ENCODE results near the gene GPR143. TPM values are rescaled to one million over a fixed set of nuclear protein-coding genes. Genes with fewer than 3 reads are reported as not detected.

GPR143 gene
- total and polyA plus RNA-seq, 9 of the 15 experiments (the other 6 are each of a cell fraction or from before 2014, with no cell fraction given), result not detected

DNA sequence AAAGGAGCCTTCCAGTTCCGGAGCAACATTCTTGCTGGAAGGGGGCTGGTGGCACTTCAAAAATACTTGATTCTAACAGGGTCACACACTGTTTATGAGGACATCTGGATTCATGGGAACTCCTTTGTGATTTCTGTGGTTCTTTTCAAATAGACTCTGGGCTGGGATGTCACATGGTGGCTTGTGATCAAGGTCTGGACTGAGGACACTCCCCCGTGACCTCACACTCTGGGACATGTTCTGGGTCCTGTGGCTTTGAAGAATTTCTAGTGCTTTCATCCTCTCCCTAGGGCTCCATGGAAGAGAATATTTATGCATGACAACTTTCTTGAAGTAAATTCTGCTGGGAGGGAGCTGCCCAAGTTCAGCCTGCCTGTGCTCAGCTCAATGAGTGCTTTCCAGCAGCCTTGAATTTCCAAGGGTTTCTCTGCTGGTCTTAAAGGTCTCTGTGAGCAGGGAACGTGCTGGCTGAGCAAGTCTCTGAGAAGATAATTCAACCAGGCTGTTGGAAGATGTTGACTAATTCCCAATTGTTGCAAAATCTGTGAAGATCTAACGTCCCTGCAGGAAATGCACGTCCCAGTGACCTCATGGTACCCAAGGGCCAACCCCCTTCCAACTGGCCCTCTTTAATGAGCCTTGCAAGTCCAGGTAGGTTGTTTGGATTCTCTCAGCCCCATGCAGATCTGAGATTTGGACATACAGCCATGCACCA is 36.3 kb downstream of the GPR143 start:
- no peak for TF ChIP-seq RFX7 (CRISPR knock-in tag; IDR thresholded peaks at IDR 0.05)
- no peak for TF ChIP-seq SMARCB1 (IDR thresholded peaks at IDR 0.05; ENCODE audit: insufficient read length, low read depth)
- no peak for TF ChIP-seq HDAC8 (tag; IDR thresholded peaks at IDR 0.05)
- TF ChIP-seq NCOA4 (IDR thresholded peaks at IDR 0.05; ENCODE audit: partially characterized antibody), result no peak
- TF ChIP-seq, protein P1, sequence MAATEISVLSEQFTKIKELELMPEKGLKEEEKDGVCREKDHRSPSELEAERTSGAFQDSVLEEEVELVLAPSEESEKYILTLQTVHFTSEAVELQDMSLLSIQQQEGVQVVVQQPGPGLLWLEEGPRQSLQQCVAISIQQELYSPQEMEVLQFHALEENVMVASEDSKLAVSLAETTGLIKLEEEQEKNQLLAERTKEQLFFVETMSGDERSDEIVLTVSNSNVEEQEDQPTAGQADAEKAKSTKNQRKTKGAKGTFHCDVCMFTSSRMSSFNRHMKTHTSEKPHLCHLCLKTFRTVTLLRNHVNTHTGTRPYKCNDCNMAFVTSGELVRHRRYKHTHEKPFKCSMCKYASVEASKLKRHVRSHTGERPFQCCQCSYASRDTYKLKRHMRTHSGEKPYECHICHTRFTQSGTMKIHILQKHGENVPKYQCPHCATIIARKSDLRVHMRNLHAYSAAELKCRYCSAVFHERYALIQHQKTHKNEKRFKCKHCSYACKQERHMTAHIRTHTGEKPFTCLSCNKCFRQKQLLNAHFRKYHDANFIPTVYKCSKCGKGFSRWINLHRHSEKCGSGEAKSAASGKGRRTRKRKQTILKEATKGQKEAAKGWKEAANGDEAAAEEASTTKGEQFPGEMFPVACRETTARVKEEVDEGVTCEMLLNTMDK (IDR thresholded peaks at IDR 0.05; ENCODE audit: borderline replicate concordance, insufficient read depth, low read depth, low read length, poor library complexity, severe bottlenecking), result no peak
- TF ChIP-seq, protein P2, sequence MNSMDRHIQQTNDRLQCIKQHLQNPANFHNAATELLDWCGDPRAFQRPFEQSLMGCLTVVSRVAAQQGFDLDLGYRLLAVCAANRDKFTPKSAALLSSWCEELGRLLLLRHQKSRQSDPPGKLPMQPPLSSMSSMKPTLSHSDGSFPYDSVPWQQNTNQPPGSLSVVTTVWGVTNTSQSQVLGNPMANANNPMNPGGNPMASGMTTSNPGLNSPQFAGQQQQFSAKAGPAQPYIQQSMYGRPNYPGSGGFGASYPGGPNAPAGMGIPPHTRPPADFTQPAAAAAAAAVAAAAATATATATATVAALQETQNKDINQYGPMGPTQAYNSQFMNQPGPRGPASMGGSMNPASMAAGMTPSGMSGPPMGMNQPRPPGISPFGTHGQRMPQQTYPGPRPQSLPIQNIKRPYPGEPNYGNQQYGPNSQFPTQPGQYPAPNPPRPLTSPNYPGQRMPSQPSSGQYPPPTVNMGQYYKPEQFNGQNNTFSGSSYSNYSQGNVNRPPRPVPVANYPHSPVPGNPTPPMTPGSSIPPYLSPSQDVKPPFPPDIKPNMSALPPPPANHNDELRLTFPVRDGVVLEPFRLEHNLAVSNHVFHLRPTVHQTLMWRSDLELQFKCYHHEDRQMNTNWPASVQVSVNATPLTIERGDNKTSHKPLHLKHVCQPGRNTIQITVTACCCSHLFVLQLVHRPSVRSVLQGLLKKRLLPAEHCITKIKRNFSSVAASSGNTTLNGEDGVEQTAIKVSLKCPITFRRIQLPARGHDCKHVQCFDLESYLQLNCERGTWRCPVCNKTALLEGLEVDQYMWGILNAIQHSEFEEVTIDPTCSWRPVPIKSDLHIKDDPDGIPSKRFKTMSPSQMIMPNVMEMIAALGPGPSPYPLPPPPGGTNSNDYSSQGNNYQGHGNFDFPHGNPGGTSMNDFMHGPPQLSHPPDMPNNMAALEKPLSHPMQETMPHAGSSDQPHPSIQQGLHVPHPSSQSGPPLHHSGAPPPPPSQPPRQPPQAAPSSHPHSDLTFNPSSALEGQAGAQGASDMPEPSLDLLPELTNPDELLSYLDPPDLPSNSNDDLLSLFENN (IDR thresholded peaks at IDR 0.05; ENCODE audit: low read depth in 2 of 2, low read length in 2 of 2), result no peak
- no peak for TF ChIP-seq TRIM28 (IDR thresholded peaks at IDR 0.05)
- TF ChIP-seq ZBTB1 (CRISPR knock-in tag; IDR thresholded peaks at IDR 0.05; ENCODE audit: borderline replicate concordance, low read depth), result no peak
- TF ChIP-seq HOXB6 (CRISPR knock-in tag; IDR thresholded peaks at IDR 0.05; ENCODE audit: borderline replicate concordance), result no peak
- TF ChIP-seq, protein P3, sequence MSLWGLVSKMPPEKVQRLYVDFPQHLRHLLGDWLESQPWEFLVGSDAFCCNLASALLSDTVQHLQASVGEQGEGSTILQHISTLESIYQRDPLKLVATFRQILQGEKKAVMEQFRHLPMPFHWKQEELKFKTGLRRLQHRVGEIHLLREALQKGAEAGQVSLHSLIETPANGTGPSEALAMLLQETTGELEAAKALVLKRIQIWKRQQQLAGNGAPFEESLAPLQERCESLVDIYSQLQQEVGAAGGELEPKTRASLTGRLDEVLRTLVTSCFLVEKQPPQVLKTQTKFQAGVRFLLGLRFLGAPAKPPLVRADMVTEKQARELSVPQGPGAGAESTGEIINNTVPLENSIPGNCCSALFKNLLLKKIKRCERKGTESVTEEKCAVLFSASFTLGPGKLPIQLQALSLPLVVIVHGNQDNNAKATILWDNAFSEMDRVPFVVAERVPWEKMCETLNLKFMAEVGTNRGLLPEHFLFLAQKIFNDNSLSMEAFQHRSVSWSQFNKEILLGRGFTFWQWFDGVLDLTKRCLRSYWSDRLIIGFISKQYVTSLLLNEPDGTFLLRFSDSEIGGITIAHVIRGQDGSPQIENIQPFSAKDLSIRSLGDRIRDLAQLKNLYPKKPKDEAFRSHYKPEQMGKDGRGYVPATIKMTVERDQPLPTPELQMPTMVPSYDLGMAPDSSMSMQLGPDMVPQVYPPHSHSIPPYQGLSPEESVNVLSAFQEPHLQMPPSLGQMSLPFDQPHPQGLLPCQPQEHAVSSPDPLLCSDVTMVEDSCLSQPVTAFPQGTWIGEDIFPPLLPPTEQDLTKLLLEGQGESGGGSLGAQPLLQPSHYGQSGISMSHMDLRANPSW (CRISPR knock-in tag; IDR thresholded peaks at IDR 0.05), result no peak
- H3K4me2 ChIP-seq (ENCODE audit: insufficient read depth, low read length), result no peak overlapping the region
- H3K36me3 ChIP-seq (ENCODE audit: control insufficient read depth, insufficient read depth, low read length), result no peaks in the 10 kb centered on the region
- no peak for FAIRE-seq
- WGBS (ENCODE audit: insufficient coverage, low coverage, missing lambda C conversion rate), result 2% methylated on average over 5 of the region's 5 CpGs
- POLR2A ChIA-PET, result no interaction called here
- no peaks in the 10 kb centered on the region; the same call in 1 of the 2 replicates for H3K9me3 ChIP-seq (replicated peaks; ENCODE audit: control insufficient read depth, insufficient read depth, low read depth, low read length)
- CTCF ChIA-PET (ENCODE audit: low intra/inter-chr PET ratio), result no interaction called here
- H3K27ac ChIP-seq (ENCODE audit: extremely low read depth, low read depth, low read length), result no peak overlapping the region
- no peaks in the 10 kb centered on the region for H3K4me1 ChIP-seq (replicated peaks in 1 of 2; ENCODE audit: control insufficient read depth in 2 of 2, insufficient read depth in 2 of 2, low read length in 2 of 2)
- no peaks in the 10 kb centered on the region for H3K79me2 ChIP-seq (ENCODE audit: control insufficient read depth, insufficient read depth, low read length)
- no peak overlapping the region for H3K4me3 ChIP-seq
- H3K27me3 ChIP-seq (ENCODE audit: control insufficient read depth in 2 of 2, insufficient read depth in 2 of 2, low read length in 2 of 2), result no peaks in the 10 kb centered on the region
- intact Hi-C loops (cut with micrococcal nuclease) (no loop called here), in situ Hi-C loops (cut with MboI) (no loop called here)
- H3K9me1 ChIP-seq (ENCODE audit: control insufficient read depth, insufficient read depth, low read length), result no peaks in the 10 kb centered on the region
- ATAC-seq, result no peak
- H4K20me1 ChIP-seq (replicated peaks; ENCODE audit: control insufficient read depth, insufficient read depth, low read length), result no peaks in the 10 kb centered on the region
- no peak overlapping the region for H2AFZ ChIP-seq (ENCODE audit: low read depth, low read length)
- no peak overlapping the region for H3K9ac ChIP-seq (ENCODE audit: insufficient read depth in 1 of 2, low read depth in 2 of 2, low read length in 2 of 2)
- no TSS peak for BruUV-seq (replicated peaks)
- DNase-seq (ENCODE audit: extremely low read depth in 1 of 4, low spot score in 3 of 4), result no peak
